Smooth muscle cell (in vitro differentiated cells): ENCODE data around the gene TSC1. TPM values are rescaled to one million over a fixed set of nuclear protein-coding genes. Genes with fewer than 3 reads are reported as not detected.
"Not testable (repeated sequence)": the region's sequence is repeated elsewhere in the genome, so short reads cannot be mapped to it uniquely, and the experiment has no call there.

Experiments used
- DNase-seq: peaks from one replicate; lab custom pipeline; 2025; ENCODE audit not compliant: unreplicated experiment; lab: John Stamatoyannopoulos, UW
- H2AFZ ChIP-seq: fragments of 200-600 bp; sonication (generic); 2 replicates; pipeline ENCODE4 v1.6.0; 2016; ENCODE audit warnings: antibody characterized with exemption, low read depth, mild to moderate bottlenecking
- H3F3A ChIP-seq: fragments of 200-600 bp; sonication (generic); 2 replicates; pipeline ENCODE4 v1.6.0; 2017; ENCODE audit warnings: antibody characterized with exemption, low read depth
- H3K27ac ChIP-seq: fragments of 200-600 bp; sonication (generic); 2 replicates; pipeline ENCODE4 v1.5.1; 2016; ENCODE audit warnings: low read depth, mild to moderate bottlenecking
- H3K27me3 ChIP-seq: fragments of 200-600 bp; sonication (generic); 2 replicates; pipeline ENCODE4 v1.6.1; 2016; ENCODE audit warnings: low read depth, mild to moderate bottlenecking
- H3K36me3 ChIP-seq: fragments of 200-600 bp; sonication (generic); 2 replicates; pipeline ENCODE4 v1.5.1; 2016; ENCODE audit warnings: low read depth
- H3K4me1 ChIP-seq: fragments of 200-600 bp; sonication (generic); 2 replicates; pipeline ENCODE4 v1.5.1; 2016; ENCODE audit warnings: low read depth
- H3K4me2 ChIP-seq: fragments of 200-600 bp; sonication (generic); 2 replicates; pipeline ENCODE4 v1.6.0; 2016; ENCODE audit warnings: mild to moderate bottlenecking
- H3K4me3 ChIP-seq: fragments of 200-600 bp; sonication (generic); 2 replicates; pipeline ENCODE4 v1.5.1; 2016; ENCODE audit warnings: mild to moderate bottlenecking
- H3K79me2 ChIP-seq: fragments of 200-600 bp; sonication (generic); 2 replicates; pipeline ENCODE4 v1.6.0; 2016; ENCODE audit warnings: low read depth, mild to moderate bottlenecking
- H3K9ac ChIP-seq: fragments of 200-600 bp; sonication (generic); 2 replicates; pipeline ENCODE4 v1.6.0; 2016; ENCODE audit warnings: low read depth
- H3K9me3 ChIP-seq: fragments of 200-600 bp; sonication (generic); replicated peaks from 2 replicates; pipeline ENCODE4 v1.5.1; 2016; ENCODE audit warnings: low read depth
- H4K20me1 ChIP-seq: fragments of 200-600 bp; sonication (generic); 2 replicates; pipeline ENCODE4 v1.6.0; 2016; ENCODE audit warnings: low read depth
- WGBS: methylation state at CpG from one replicate; pipeline ENCODE4 v1.1.7; 2016; ENCODE audit warnings: low lambda C conversion rate; 5-methylcytosine and 5-hydroxymethylcytosine counted together
- polyA plus RNA-seq: library from polyadenylated mRNA; unstranded; fragments of >200 nt; fragmentation: Nextera tagmentation; extraction: Ambion mirVana; gene quantifications from 2 replicates; pipeline ENCODE4 v1.2.1, GENCODE V29; 2016
- total RNA-seq: library from RNA; depleted of rRNA; stranded (reverse); fragments of >200 nt; gene quantifications from 2 replicates; pipeline ENCODE4 v1.2.3, GENCODE V29; 2014
- TF ChIP-seq, protein P1 (sequence below): fragments of 200-600 bp; sonication (generic); IDR thresholded peaks from 2 replicates; pipeline ENCODE4 v1.5.1; 2017; ENCODE audit warnings: borderline replicate concordance, mild to moderate bottlenecking, antibody characterized with exemption; ENCODE audit not compliant: insufficient read depth, poor library complexity, severe bottlenecking

The TSC1 gene
- total and polyA plus RNA-seq, 2 experiments from 2014 or later = 17.4 to 48.9 TPM

- Histone ChIP-seq H4K20me1 (no peaks in the 10 kb centered on the region), H3K9ac (no peak overlapping the region), H3K4me1 (no peaks in the 10 kb centered on the region), H2AFZ (no peak overlapping the region), H3K4me2 (no peak overlapping the region), H3K4me3 (no peak overlapping the region), H3K27ac (no peak overlapping the region), H3K36me3 (no peaks in the 10 kb centered on the region), H3F3A (no peaks in the 10 kb centered on the region), H3K9me3 (no peaks in the 10 kb centered on the region), H3K79me2 (no peaks in the 10 kb centered on the region), H3K27me3 (peaks cover 32% of the 10 kb centered on the region)
- 77% methylated on average over 5 of the region's 5 CpGs for WGBS
- TF ChIP-seq, protein P1, sequence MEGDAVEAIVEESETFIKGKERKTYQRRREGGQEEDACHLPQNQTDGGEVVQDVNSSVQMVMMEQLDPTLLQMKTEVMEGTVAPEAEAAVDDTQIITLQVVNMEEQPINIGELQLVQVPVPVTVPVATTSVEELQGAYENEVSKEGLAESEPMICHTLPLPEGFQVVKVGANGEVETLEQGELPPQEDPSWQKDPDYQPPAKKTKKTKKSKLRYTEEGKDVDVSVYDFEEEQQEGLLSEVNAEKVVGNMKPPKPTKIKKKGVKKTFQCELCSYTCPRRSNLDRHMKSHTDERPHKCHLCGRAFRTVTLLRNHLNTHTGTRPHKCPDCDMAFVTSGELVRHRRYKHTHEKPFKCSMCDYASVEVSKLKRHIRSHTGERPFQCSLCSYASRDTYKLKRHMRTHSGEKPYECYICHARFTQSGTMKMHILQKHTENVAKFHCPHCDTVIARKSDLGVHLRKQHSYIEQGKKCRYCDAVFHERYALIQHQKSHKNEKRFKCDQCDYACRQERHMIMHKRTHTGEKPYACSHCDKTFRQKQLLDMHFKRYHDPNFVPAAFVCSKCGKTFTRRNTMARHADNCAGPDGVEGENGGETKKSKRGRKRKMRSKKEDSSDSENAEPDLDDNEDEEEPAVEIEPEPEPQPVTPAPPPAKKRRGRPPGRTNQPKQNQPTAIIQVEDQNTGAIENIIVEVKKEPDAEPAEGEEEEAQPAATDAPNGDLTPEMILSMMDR = no peak
- DNase-seq = no peak
These were observed 29.3 kb upstream of the TSC1 start for GRCh38 chr9:132973713-132974112.

DNA sequence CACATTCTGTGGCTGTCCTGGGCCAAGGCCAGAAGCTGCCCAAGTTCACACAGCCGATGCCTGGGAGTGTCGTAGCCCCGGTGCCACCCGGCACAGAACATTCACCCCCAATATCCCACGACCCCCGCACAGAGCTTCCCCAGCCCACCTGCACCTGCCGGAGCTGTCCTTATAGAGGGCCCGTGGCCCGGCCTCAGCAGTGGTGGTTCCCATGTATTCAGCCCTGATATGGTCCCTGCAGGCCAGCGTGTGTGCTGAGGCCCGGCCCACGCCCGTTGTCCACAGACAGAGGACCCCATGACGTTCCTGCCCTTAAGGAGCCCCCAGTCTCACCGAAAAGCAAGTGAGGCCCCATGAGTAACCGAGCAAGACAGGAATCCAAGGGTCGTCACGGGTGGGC lies 28.8 kb upstream of the TSC1 start:
- H3K79me2 ChIP-seq = no peaks in the 10 kb centered on the region
- no peaks in the 10 kb centered on the region for H3K9me3 ChIP-seq
- H3K4me3 ChIP-seq = no peak overlapping the region
- no peaks in the 10 kb centered on the region for H3K36me3 ChIP-seq
- peaks cover 26% of the 10 kb centered on the region for H3K27me3 ChIP-seq
- no peak for DNase-seq
- H3K27ac ChIP-seq = no peak overlapping the region
- WGBS = 88% methylated on average over 18 of the region's 18 CpGs
- no peaks in the 10 kb centered on the region for H3K4me1 ChIP-seq
- H3F3A ChIP-seq = no peaks in the 10 kb centered on the region
- no peak overlapping the region for H2AFZ ChIP-seq
- H3K9ac ChIP-seq = no peak overlapping the region
- no peaks in the 10 kb centered on the region for H4K20me1 ChIP-seq
- H3K4me2 ChIP-seq = no peak overlapping the region
- TF ChIP-seq, protein P1 = no peak

DNA sequence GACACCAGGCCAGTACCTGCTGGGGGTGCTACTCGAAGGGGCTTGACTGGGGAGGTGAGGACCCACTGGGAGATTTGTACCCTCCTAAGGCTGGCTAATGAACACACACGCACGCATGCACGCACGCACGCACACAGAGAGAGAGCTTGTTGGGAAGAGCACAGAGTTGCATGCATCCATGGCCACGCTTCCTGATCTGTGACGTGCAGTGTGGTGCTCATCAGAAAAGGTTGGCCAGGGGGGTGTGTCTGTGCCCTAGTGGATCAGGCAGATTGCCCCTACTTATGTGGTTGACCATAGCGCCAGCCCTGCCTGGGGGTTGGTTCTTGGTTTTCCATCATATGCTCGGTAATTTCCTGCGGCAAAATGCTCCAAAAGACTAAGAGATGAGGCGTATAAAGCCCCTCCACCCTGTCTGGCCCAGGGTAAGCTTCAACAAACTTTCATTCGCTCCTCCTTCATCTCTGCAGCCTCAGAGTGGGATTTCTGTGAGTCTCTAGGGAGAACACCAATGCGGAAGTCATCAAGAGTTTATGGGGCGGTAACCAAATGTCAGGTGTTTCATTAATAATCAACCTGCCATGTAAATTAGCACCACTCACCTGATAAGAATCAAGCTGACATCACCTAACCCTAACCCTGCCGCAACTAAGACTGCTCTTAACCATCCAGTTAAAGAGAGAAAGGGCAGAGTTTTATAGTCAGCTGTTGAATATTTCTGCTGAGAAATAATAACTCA lies 26.1 kb upstream of the TSC1 start:
- Histone ChIP-seq H3K9ac (no peak overlapping the region), H2AFZ (no peak overlapping the region), H3F3A (no peaks in the 10 kb centered on the region), H3K9me3 (no peaks in the 10 kb centered on the region), H3K27me3 (peaks cover 10% of the 10 kb centered on the region), H3K79me2 (no peaks in the 10 kb centered on the region), H3K4me3 (no peak overlapping the region), H4K20me1 (no peaks in the 10 kb centered on the region), H3K27ac (no peak overlapping the region), H3K4me1 (no peaks in the 10 kb centered on the region), H3K36me3 (no peaks in the 10 kb centered on the region), H3K4me2 (no peak overlapping the region)
- DNase-seq = no peak
- TF ChIP-seq, protein P1 = no peak
- 90% methylated on average over 16 of the region's 16 CpGs for WGBS

DNA sequence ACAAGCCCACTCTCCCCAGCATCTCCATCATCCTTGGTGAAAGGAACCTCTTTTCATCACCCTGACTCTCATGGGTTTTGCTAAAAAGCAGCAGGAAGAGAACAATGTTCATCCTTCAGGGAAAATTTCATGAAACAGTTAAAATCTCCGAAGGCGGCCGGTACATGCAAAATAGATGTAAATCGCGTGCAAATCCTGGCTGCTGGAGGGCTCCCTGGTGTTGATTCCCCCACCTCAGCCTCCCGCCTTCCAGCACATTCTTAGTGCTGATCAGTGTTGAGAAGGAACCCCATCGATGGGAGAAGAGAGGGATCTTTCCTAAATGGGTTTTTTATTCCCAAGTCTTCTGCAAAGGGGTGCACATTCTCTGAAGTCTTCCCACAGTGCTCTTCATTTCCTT lies 25.4 kb upstream of the TSC1 start:
- WGBS = 84% methylated on average over 7 of the region's 7 CpGs
- Histone ChIP-seq H3K4me1 (no peaks in the 10 kb centered on the region), H3K27ac (no peak overlapping the region), H3K79me2 (no peaks in the 10 kb centered on the region), H3K4me3 (no peak overlapping the region), H3F3A (no peaks in the 10 kb centered on the region), H2AFZ (no peak overlapping the region), H3K27me3 (peaks cover 5% of the 10 kb centered on the region), H3K36me3 (no peaks in the 10 kb centered on the region), H3K9ac (no peak overlapping the region), H4K20me1 (no peaks in the 10 kb centered on the region), H3K4me2 (no peak overlapping the region), H3K9me3 (no peaks in the 10 kb centered on the region)
- DNase-seq = no peak
- TF ChIP-seq, protein P1 = no peak

- H2AFZ ChIP-seq = not testable (repeated sequence)
- 88% methylated on average over 3 of the region's 3 CpGs for WGBS
These were observed 23.5 kb upstream of the TSC1 start for GRCh38 chr9:132967908-132968307.

More at GRCh38 chr9:132967908-132968307, 23.5 kb upstream of the TSC1 start:
- H4K20me1 ChIP-seq, H3F3A ChIP-seq, H3K9me3 ChIP-seq, H3K4me2 ChIP-seq, H3K36me3 ChIP-seq, H3K27me3 ChIP-seq, H3K9ac ChIP-seq, H3K4me3 ChIP-seq, H3K79me2 ChIP-seq, H3K27ac ChIP-seq, H3K4me1 ChIP-seq, DNase-seq: not testable (repeated sequence)
